ENCODE results near the gene RAB8A.
"Not testable (repeated sequence)": the region's sequence is repeated elsewhere in the genome, so short reads cannot be mapped to it uniquely, and the experiment has no call there.

The RAB8A gene

GRCh38 chr19:16118489-16119033, 6.9 kb downstream of the RAB8A start:
- TF ChIP-seq BHLHE40 (IDR thresholded peaks at IDR 0.05; ENCODE audit: borderline replicate concordance): no peak
- no peak for TF ChIP-seq FOXK2 (IDR thresholded peaks at IDR 0.05)
- no peak for TF ChIP-seq FOXA1 (IDR thresholded peaks at IDR 0.05)
- no peak for TF ChIP-seq ARNT (IDR thresholded peaks at IDR 0.05)
- no peak for TF ChIP-seq ELF4 (IDR thresholded peaks at IDR 0.05)
- no peak for TF ChIP-seq ZNF384 (IDR thresholded peaks at IDR 0.05)
- no peak for TF ChIP-seq SP1 (IDR thresholded peaks at IDR 0.05)
- TF ChIP-seq LEF1 (IDR thresholded peaks at IDR 0.05; ENCODE audit: borderline replicate concordance): no peak
- no peak for TF ChIP-seq NFRKB (IDR thresholded peaks at IDR 0.05)
- POLR2A ChIA-PET: no interaction called here
- CTCF ChIA-PET: interaction anchor here (0.6 kb wide), 1 partner anchor 564 kb away, joined by 5 read pairs; no protein-coding TSS in a partner anchor
- DNase-seq (ENCODE audit: extremely low spot score): no peak

GRCh38 chr19:16119075-16119857, 7.6 kb downstream of the RAB8A start:
- CTCF ChIA-PET: interaction anchor here (0.6 kb wide), 1 partner anchor 565 kb away, joined by 5 read pairs; no protein-coding TSS in a partner anchor
- DNase-seq (ENCODE audit: extremely low spot score); POLR2A ChIA-PET: not testable (repeated sequence)

- ChIA-PET POLR2A (no interaction called here), CTCF (no interaction called here)
- no peak for TF ChIP-seq TARDBP (IDR thresholded peaks at IDR 0.05)
- no peak for TF ChIP-seq FOXA1 (IDR thresholded peaks at IDR 0.05)
- no peak for TF ChIP-seq L3MBTL2 (conservative IDR thresholded peaks at IDR 0.05)
- no peak for TF ChIP-seq SP1 (IDR thresholded peaks at IDR 0.05)
- TF ChIP-seq ELF4 (IDR thresholded peaks at IDR 0.05): no peak
- no peak for TF ChIP-seq ZNF384 (IDR thresholded peaks at IDR 0.05)
- no peak for TF ChIP-seq FOXK2 (IDR thresholded peaks at IDR 0.05)
- no peak for TF ChIP-seq FOXM1 (IDR thresholded peaks at IDR 0.05; ENCODE audit: borderline replicate concordance)
- no peak for TF ChIP-seq HDGF (IDR thresholded peaks at IDR 0.05; ENCODE audit: borderline replicate concordance)
- TF ChIP-seq NFRKB (IDR thresholded peaks at IDR 0.05): no peak
- DNase-seq (ENCODE audit: extremely low spot score): no peak
These were observed 9.5 kb downstream of the RAB8A start for GRCh38 chr19:16121141-16121540.

GRCh38 chr19:16121967-16122366, 10.3 kb downstream of the RAB8A start:
- TF ChIP-seq HDGF (IDR thresholded peaks at IDR 0.05; ENCODE audit: borderline replicate concordance) (no peak), ZNF384 (IDR thresholded peaks at IDR 0.05) (no peak), FOXK2 (IDR thresholded peaks at IDR 0.05) (no peak), FOXA1 (IDR thresholded peaks at IDR 0.05) (no peak), ARNT (IDR thresholded peaks at IDR 0.05) (no peak), SUZ12 (IDR thresholded peaks at IDR 0.05) (no peak), ELF4 (IDR thresholded peaks at IDR 0.05) (no peak), L3MBTL2 (conservative IDR thresholded peaks at IDR 0.05) (no peak), BHLHE40 (IDR thresholded peaks at IDR 0.05; ENCODE audit: borderline replicate concordance) (no peak), NFRKB (IDR thresholded peaks at IDR 0.05) (no peak), SP1 (IDR thresholded peaks at IDR 0.05) (no peak), TARDBP (IDR thresholded peaks at IDR 0.05) (no peak), FOXM1 (IDR thresholded peaks at IDR 0.05; ENCODE audit: borderline replicate concordance) (no peak), CTBP1 (IDR thresholded peaks at IDR 0.05; ENCODE audit: borderline replicate concordance) (no peak), LEF1 (IDR thresholded peaks at IDR 0.05; ENCODE audit: borderline replicate concordance) (no peak), PKNOX1 (IDR thresholded peaks at IDR 0.05) (no peak)
- ChIA-PET POLR2A (no interaction called here), CTCF (no interaction called here)
- no peak for DNase-seq (ENCODE audit: extremely low spot score)

GRCh38 chr19:16124953-16125352, 13.3 kb downstream of the RAB8A start:
- CTCF ChIA-PET: no interaction called here
- POLR2A ChIA-PET: no interaction called here
- no peak for TF ChIP-seq NFRKB (IDR thresholded peaks at IDR 0.05)
- no peak for TF ChIP-seq HDGF (IDR thresholded peaks at IDR 0.05; ENCODE audit: borderline replicate concordance)
- TF ChIP-seq SP1 (IDR thresholded peaks at IDR 0.05): no peak
- no peak for TF ChIP-seq PKNOX1 (IDR thresholded peaks at IDR 0.05)
- no peak for TF ChIP-seq FOXK2 (IDR thresholded peaks at IDR 0.05)
- no peak for TF ChIP-seq L3MBTL2 (conservative IDR thresholded peaks at IDR 0.05)
- no peak for TF ChIP-seq SUZ12 (IDR thresholded peaks at IDR 0.05)
- no peak for TF ChIP-seq TARDBP (IDR thresholded peaks at IDR 0.05)
- TF ChIP-seq FOXM1 (IDR thresholded peaks at IDR 0.05; ENCODE audit: borderline replicate concordance): no peak
- no peak for TF ChIP-seq ELF4 (IDR thresholded peaks at IDR 0.05)
- TF ChIP-seq BHLHE40 (IDR thresholded peaks at IDR 0.05; ENCODE audit: borderline replicate concordance): no peak
- TF ChIP-seq FOXA1 (IDR thresholded peaks at IDR 0.05): no peak
- TF ChIP-seq ARNT (IDR thresholded peaks at IDR 0.05): no peak
- DNase-seq (ENCODE audit: extremely low spot score): no peak

- POLR2A ChIA-PET: interaction anchor here (1.0 kb wide), 1 partner anchor 14 kb away, joined by 3 read pairs; no protein-coding TSS in a partner anchor
- CTCF ChIA-PET: no interaction called here
- DNase-seq (ENCODE audit: extremely low spot score): no peak
- TF ChIP-seq ZNF384 (IDR thresholded peaks at IDR 0.05) (no peak), L3MBTL2 (conservative IDR thresholded peaks at IDR 0.05) (no peak), LEF1 (IDR thresholded peaks at IDR 0.05; ENCODE audit: borderline replicate concordance) (no peak), BHLHE40 (IDR thresholded peaks at IDR 0.05; ENCODE audit: borderline replicate concordance) (no peak), FOXA1 (IDR thresholded peaks at IDR 0.05) (no peak), ELF4 (IDR thresholded peaks at IDR 0.05) (no peak)
These were observed 14.2 kb downstream of the RAB8A start for GRCh38 chr19:16125737-16126495.

All from HEK293T (cell line).